GM18867 (cell line): ENCODE data around the gene P2RX3.
"Not testable (repeated sequence)": the region's sequence is repeated elsewhere in the genome, so short reads cannot be mapped to it uniquely, and the experiment has no call there.

Experiments
- ATAC-seq: cut with Tn5 transposase; IDR thresholded peaks from one replicate; pipeline ENCODE4 v1.9.1; 2021; ENCODE audit warnings: mild to moderate bottlenecking, moderate library complexity; ENCODE audit not compliant: unreplicated experiment

Gene P2RX3

GRCh38 chr11:57324154-57324885 lies 13.8 kb upstream of the P2RX3 start:
- ATAC-seq = no peak

GRCh38 chr11:57324886-57325734 lies 13.0 kb upstream of the P2RX3 start, which contains the start of gene TNKS1BP1:
Gene TNKS1BP1, minus strand, starts transcription at chr11:57324952. Its CDS starts 3,067 bp downstream, at chr11:57321885.
- ATAC-seq = peak; percentile 92

- ATAC-seq = no peak
These were observed 12.5 kb upstream of the P2RX3 start for GRCh38 chr11:57325735-57326048.

GRCh38 chr11:57327721-57328120 lies 10.4 kb upstream of the P2RX3 start:
- no peak for ATAC-seq

GRCh38 chr11:57330029-57330428 lies 8.1 kb upstream of the P2RX3 start:
- ATAC-seq = no peak

GRCh38 chr11:57331720-57332119 lies 6.4 kb upstream of the P2RX3 start:
- ATAC-seq = no peak

- no peak for ATAC-seq
These were observed 5.3 kb upstream of the P2RX3 start for GRCh38 chr11:57332694-57333440.

GRCh38 chr11:57335023-57335342 lies 3.2 kb upstream of the P2RX3 start:
- peak; percentile 2 for ATAC-seq

- ATAC-seq = peak; percentile 99
These were observed 2.6 kb upstream of the P2RX3 start, which contains the start of gene SSRP1 for GRCh38 chr11:57335343-57336110. Gene SSRP1, minus strand, starts transcription at chr11:57335892. Its CDS starts 771 bp downstream, at chr11:57335121.

GRCh38 chr11:57336111-57336666 lies 2.0 kb upstream of the P2RX3 start:
- ATAC-seq = no peak

GRCh38 chr11:57336856-57337255 lies 1.3 kb upstream of the P2RX3 start:
- not testable (repeated sequence) for ATAC-seq

GRCh38 chr11:57339328-57339727 lies 1.2 kb downstream of the P2RX3 start:
- no peak for ATAC-seq

- ATAC-seq = no peak
These were observed 2.0 kb downstream of the P2RX3 start for GRCh38 chr11:57340039-57340615.

- peak; percentile 60 for ATAC-seq
These were observed 3.2 kb downstream of the P2RX3 start for GRCh38 chr11:57341250-57341808.

- no peak for ATAC-seq
These were observed 4.5 kb downstream of the P2RX3 start for GRCh38 chr11:57342702-57343101.

- ATAC-seq = no peak
These were observed 5.7 kb downstream of the P2RX3 start for GRCh38 chr11:57343825-57344224.

- no peak for ATAC-seq
These were observed 6.7 kb downstream of the P2RX3 start for GRCh38 chr11:57344826-57345225.

- peak; percentile 75 for ATAC-seq
These were observed 7.5 kb downstream of the P2RX3 start for GRCh38 chr11:57345555-57346211.

- no peak for ATAC-seq
These were observed 9.2 kb downstream of the P2RX3 start for GRCh38 chr11:57347336-57347735.
